T follicular helper cell (primary cell): ENCODE data around the gene PAX5.

Experiments
- DNase-seq: peaks from one replicate; pipeline ENCODE4 v3.0.0-alpha.2; 2020; ENCODE audit warnings: low read depth

PAX5 gene

GRCh38 chr9:36901528-36901927, 132.5 kb downstream of the PAX5 start:
- no peak for DNase-seq

- DNase-seq: no peak
Measured at GRCh38 chr9:36900856-36901220, 133.2 kb downstream of the PAX5 start.

- no peak for DNase-seq
Measured at GRCh38 chr9:36900136-36900855, 133.8 kb downstream of the PAX5 start.

GRCh38 chr9:36899406-36899805, 134.7 kb downstream of the PAX5 start:
- no peak for DNase-seq

GRCh38 chr9:36898431-36899020, 135.5 kb downstream of the PAX5 start:
- DNase-seq: no peak

- no peak for DNase-seq
Measured at GRCh38 chr9:36897478-36897877, 136.6 kb downstream of the PAX5 start.

GRCh38 chr9:36897019-36897418, 137.0 kb downstream of the PAX5 start:
- DNase-seq: no peak

GRCh38 chr9:36896296-36896695, 137.8 kb downstream of the PAX5 start:
- no peak for DNase-seq

- no peak for DNase-seq
Measured at GRCh38 chr9:36895744-36896260, 138.3 kb downstream of the PAX5 start.

- no peak for DNase-seq
Measured at GRCh38 chr9:36894695-36895310, 139.3 kb downstream of the PAX5 start.

GRCh38 chr9:36893911-36894310, 140.2 kb downstream of the PAX5 start:
- DNase-seq: no peak

GRCh38 chr9:36893184-36893583, 140.9 kb downstream of the PAX5 start:
- no peak for DNase-seq

- DNase-seq: no peak
Measured at GRCh38 chr9:36892279-36892678, 141.8 kb downstream of the PAX5 start.

- no peak for DNase-seq
Measured at GRCh38 chr9:36891341-36891811, 142.7 kb downstream of the PAX5 start.

GRCh38 chr9:36889844-36890243, 144.2 kb downstream of the PAX5 start:
- DNase-seq: no peak

- no peak for DNase-seq
Measured at GRCh38 chr9:36888551-36888950, 145.5 kb downstream of the PAX5 start.

GRCh38 chr9:36884721-36885120, 149.3 kb downstream of the PAX5 start:
- DNase-seq: no peak

GRCh38 chr9:36882594-36882993, 151.5 kb downstream of the PAX5 start:
- no peak for DNase-seq

- no peak for DNase-seq
Measured at GRCh38 chr9:36881743-36882441, 152.2 kb downstream of the PAX5 start.

GRCh38 chr9:36881316-36881715, 152.8 kb downstream of the PAX5 start:
- no peak for DNase-seq

GRCh38 chr9:36880075-36880474, 154.0 kb downstream of the PAX5 start:
- DNase-seq: no peak
